NCI-H345 treated with DMSO at 0.1 percent for 48 hours (cell line): ENCODE data around the gene STXBP1.
"Not testable (repeated sequence)": the region's sequence is repeated elsewhere in the genome, so short reads cannot be mapped to it uniquely, and the experiment has no call there.

Experiments
- DNase-seq: peaks from one replicate; lab custom pipeline; 2025; ENCODE audit not compliant: unreplicated experiment; lab: John Stamatoyannopoulos, UW

STXBP1 gene

DNA sequence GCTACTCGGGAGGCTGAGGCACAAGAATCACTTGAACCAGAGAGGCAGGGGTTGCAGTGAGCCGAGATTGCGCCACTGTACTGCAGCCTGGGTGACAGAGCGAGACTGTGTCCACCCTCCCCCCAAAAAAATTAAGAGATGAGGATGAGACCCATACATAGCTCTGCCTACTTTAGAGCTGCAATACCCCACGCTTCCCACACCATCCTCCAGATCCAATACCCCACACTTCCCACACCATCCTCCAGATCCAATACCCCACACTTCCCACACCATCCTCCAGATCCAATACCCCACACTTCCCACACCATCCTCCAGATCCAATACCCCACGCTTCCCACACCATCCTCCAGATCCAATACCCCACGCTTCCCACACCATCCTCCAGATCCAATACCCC is 34.9 kb upstream of the STXBP1 start:
- DNase-seq: not testable (repeated sequence)

DNA sequence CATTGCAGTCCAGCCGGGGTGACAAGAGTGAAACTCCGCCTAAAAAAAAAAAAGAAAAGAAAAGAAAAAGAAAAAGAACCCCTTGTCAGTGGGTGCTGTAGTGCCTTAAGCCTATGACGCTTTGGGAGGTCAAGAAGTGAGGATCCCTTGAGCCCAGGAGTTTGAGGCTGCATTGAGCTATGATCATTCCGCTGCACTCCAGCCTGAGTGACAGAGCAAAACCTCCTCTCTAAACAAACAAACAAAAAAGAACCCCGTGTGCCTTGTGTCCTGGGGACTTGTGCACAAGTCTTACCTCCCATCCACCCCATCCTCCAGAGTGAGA is 33.5 kb upstream of the STXBP1 start:
- DNase-seq: no peak

DNA sequence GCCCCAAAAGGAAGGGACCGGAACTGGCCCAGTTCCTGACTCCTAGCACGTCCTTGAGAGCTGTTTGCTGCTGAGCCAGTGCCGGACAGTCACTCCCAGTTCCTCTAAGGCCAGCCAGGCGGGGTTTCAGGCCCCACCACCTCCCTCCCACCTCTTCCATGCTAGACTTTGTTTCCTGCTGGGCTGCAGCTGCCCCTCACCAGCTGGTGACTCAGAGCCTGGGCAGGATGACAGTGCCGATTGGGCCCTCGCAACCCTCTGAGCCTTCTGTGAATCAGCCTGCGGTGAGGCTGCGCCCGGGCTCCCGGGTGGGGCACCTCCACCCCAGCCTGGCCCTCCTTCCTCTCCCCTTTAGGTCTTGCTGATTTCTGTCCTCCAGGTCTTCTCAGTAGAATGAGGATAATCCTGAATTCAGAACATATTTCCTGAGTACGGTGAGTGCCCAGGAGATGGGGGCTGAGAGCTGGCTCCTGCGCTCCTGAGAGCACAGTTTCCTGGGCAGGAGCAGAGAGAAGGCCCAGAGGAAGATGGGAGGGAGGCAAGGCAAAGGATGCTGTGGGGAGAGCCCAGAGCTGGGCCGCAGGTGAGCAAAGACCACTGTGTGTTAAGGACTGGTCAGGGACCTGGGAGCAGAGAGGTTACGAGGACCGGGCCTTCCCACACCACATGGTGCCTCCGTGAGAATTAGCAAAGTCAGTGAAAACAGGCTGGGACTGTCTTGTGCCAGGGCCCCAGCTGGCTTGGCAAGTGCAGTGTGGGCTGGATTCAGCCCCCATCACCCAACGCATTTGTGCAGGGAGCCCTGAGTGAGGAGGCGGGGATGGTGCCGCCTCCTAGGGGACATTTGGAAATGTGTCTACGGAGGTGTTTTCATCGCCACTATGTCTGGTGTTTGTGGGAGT is 32.9 kb upstream of the STXBP1 start:
- peak; percentile 70 for DNase-seq

DNA sequence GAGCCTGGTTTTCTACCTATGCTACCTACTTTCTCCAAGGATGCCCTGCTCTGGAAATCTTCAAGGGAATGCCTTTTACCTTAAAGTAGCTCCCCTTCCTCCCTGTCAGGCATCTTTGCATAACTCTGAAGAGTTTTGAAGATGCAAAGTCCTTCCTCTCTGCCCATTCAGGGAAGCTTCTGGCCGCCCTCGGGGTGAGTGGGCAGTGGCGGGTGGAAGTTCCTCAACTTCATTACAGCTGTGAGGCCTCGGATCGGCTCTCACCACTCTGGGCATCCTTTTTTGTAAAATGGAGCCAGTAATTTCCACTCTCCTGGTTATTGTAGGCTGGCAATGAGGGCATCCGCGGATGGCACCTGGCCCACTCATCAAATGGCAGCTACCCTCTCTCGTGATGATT is 31.7 kb upstream of the STXBP1 start:
- no peak for DNase-seq

DNA sequence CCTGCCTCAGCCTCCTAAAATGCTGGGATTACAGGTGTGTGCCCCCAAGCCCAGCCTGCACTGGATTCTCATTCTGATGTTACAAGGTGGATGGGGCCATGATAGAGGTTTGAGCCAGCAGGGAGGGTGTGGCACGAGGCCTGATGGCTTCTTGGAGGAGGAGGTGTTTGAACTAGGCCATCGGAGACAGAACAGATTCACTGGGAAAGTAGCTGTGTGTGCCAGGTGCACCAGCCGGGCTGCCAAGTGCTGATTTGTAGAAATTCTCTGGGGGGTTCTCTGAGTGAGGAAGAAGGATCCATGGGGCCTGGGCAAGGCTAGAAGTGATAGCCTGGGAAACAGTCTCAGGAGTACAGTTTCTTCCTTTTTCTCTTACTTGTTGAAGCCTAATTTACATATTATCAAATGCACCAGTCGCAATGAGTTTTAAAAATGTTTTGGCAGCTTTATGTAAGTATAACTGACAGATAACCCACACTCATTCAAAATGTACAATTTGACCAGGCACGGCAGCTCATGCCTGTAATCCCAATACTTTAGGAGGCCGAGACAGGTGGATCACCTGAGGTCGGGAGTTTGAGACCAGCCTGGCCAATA is 31.1 kb upstream of the STXBP1 start:
- DNase-seq: no peak

DNA sequence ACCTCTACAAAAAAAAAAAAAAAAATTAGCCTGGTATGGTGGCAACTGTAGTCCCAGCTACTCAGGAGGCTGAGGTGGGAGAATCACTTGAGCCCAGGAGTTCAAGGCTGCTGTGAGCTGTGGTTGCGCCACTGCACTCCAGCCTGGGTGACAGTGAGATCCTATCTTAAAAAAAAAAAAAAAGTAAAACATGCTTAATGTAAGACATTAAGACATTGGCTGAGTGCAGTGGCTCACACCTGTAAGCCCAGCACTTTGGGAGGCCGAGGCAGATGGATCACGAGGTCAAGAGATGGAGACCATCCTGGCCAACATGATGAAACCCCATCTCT is 27.6 kb upstream of the STXBP1 start:
- DNase-seq: not testable (repeated sequence)

DNA sequence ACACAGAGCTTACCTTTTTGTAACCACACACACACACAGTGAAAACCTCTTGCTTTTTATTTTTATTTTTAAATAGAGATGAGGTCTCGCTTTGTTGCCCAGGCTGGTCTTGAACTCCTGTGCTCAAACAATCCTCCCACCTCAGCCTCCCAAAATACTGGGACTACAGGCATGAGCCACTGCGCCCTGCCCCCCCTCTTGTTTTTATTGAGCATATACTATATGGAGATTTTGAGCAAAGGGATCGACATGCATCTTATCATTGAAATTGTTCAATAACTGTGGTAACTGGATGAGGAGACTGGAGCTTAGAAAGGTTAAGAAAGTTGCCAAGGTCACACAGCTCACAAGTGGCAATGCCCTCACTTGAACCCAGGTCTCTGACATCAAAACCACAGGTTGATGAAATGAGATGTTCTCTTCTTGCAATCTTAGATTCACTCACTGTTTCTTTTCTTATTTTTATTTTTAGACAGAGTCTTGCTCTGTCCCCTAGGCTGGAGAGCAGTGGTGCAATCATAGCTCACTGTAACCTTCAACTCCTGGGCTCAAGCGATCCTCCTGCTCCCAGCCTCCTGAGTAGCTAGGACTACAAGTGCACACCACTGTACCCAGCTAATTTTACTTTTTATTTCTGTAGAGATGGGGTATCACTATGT is 26.8 kb upstream of the STXBP1 start:
- no peak for DNase-seq

DNA sequence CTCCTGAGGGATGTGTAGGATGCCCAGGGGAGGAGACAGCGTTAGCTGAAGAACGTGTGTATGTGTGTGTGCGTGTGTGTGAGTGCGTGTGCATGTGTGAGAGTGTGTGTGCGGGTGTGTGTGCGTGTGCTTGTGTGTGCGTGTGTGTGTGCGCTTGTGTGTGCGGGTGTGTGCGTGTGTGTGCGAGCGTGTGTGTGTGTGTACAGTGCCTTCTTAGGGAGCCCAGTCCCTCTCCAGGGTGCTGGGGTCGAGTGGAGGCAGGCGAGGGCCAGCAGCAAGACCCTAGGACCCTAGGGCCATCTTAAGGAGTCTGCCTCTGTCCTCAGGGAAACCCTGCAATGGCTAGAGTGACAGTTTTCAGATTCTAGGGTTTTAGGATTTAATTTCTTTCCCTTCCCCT is 26.0 kb upstream of the STXBP1 start:
- DNase-seq: no peak

DNA sequence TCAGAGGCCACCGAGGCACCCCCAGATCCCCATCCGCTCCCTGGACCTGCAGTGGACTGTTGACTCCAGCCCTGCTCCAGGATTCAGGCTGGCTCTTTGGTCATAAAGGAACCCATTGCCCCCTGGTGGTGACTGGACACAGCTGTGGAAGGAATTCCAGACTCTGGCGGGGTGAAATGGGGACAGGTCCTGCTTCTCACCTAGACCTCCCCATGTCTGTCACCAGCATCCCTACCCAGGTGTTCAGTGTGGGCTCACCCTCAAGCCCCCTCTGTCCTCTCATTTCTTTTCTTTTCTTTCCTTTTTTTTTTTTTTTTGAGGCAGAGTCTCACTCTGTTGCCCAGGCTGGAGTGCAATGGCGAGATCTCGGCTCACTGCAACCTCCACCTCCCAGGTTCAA is 25.5 kb upstream of the STXBP1 start:
- peak; percentile 59 for DNase-seq

DNA sequence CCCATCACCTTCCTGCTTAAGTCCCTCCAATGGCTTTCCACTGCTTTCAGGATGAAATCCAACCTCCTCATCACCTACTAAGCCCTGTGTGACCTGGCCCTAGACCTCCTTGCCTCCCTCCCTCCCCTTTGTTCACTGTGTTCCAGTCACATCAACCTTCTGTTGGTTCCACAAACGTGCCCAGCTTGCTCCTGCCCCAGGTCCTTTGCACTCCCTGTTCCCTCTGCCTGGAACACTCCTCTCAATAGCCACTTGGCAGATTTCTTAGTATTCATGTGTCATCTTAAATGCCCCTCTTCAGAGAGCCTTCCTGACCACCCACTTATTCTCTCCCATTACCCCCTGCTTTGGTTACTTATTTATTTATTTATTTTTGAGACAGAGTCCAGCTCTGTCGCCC is 24.1 kb upstream of the STXBP1 start:
- no peak for DNase-seq

DNA sequence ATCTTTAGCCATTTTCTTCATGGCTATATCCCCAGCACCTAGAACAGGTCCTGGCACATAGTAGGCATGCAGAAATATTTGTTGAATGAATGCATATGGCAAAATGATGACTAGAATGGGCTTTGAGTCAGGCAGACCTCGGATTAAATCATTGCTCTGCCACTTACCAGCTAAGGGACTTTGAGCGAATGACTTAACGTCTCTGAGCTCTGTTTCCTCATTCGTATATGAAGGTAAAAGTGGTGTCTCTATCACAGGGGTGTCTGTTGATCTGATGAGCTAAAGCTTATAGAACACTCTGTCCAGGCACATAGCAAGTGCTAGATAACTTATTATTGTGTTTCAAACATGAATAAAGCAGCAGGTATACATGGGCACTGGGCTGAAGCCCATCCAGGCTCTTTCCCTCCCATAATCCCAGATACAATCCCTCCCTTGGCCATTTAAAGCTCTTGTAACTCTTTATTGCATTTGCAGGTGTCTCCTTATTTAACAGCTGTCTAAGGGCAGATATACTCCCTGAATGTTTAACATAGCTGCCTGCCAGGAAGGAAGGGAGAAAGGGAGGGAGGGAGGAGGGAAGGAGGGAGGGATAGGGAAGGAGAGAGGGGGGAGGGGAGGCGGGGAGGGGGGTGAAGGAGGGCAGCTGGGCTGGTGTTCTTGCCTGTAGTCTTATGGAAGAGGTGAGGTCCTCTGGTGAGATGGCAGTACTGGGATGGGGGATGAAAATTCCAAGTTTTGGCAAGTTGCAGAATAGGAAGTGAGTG is 23.2 kb upstream of the STXBP1 start:
- DNase-seq: no peak

DNA sequence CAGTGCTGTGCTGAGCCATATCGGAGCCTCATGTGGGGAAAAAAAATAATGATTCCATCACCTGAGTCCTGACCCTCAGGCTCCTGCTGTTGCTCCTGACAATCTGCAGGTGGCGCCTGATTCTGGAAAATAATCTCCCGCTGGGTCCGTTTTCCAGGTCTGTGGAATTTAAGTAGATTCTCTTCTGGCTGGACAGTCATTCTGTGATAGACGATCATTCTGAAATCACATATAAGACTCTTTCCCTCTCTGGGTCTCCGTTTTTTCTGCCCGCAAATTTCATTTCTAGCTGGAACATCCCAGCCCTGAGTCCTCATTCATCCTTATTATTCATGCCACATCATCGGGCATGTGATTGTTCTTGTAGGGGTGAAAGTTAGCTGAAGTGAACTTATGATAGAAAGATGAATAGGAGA is 22.1 kb upstream of the STXBP1 start:
- DNase-seq: peak; percentile 41

DNA sequence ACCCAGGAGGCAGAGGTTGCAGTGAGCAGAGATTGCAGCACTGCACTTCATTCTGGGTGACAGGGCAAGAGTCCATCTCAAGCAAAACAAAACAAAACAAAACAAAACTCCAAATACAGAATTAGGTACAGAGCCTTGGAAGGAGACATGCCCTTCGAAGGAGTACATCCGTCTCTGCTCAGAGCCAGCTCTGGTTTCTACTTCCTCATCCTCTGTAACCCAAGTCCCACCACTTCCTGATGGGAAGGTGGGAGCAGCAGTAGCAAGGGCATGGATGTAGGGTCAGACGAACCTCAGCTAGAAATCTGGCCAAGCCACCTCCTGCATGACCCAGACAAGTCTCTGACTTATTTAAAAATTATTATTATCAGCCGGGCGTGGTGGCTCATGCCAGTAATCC is 16.5 kb upstream of the STXBP1 start:
- DNase-seq: no peak

DNA sequence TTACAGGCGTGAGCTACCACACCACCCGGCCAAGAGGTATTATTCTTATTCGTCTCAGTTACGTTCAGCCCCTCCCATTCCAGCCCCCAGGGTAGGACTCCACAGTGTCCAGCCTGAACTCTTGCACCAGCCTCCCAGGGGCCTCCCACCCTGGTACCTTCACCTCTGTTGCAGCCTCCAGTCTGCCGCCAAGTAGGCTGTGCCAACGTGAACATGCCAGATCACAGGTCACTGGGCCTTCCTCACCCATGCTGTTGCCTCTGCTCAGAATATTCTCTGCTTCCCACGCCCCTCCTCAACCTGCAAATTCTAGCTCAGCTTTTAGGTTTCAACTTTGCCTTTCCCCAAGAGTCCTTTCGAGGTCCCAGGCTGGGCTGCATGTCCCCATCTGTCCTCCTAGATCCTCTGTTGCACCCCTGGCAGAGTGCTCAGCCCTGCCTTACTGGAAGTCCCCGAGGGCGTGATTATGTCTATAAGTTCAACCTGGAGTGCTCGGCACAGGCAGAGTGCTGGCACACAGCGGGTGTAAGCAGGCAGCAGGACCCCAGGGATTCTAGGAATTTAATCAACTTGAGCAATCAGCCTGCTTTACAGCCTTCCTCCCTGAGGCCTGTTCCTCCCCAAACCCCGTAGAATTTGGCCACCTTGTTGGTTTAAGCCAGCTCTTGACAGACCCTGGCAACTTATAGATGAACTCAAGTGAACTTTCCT is 13.1 kb upstream of the STXBP1 start:
- DNase-seq: no peak

DNA sequence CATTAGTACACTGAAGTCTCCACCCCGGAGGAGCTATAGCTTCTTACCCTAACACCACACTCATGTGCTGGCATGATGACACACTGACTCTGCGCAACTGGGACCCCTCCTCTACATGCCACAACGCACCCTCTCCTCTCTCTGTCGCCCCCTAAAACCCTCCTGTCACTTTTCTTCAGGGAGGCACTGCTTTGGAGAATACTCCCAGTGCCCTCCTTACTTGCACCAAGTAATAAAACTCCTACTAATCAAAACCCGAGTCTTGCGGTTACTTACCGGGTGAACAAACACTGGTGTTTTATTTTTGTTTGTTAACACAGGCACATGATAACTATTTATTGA is 12.6 kb upstream of the STXBP1 start:
- DNase-seq: no peak

DNA sequence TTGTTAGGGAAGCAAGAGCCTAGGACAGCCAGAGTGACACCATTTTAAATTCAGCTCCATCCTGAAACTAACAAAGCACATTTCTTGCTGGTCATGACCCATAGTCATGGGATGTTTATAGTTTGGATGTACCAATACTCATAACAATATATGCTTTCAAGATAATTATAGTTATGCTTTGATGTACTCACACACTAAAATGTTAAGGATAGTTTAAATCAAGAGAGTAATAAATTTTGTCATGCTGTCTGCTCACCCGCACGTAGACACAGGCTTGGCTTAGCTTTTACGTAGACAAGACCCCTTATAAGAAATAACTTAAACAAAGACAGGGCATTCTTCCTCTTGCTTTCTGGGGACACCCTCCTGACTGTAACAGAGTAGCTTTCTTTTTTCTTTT is 8.9 kb upstream of the STXBP1 start:
- no peak for DNase-seq

DNA sequence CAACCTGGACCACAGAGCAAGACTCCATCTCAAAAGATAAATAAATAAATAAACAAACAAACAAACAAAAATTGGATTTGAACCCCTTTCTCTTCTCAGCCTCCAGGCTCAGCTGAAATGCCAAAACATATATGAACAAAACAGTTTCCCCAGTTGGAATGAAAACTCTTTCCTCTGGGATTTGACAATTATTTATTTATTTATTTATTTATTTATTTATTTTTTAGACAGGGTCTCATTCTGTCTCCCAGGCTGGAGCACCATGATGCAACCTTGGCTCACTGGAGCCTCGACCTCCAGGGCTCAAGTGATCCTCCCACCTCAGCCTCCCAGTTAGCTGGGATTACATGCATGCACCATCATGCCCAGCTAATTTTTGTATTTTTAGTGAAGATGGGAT is 6.0 kb upstream of the STXBP1 start:
- no peak for DNase-seq

DNA sequence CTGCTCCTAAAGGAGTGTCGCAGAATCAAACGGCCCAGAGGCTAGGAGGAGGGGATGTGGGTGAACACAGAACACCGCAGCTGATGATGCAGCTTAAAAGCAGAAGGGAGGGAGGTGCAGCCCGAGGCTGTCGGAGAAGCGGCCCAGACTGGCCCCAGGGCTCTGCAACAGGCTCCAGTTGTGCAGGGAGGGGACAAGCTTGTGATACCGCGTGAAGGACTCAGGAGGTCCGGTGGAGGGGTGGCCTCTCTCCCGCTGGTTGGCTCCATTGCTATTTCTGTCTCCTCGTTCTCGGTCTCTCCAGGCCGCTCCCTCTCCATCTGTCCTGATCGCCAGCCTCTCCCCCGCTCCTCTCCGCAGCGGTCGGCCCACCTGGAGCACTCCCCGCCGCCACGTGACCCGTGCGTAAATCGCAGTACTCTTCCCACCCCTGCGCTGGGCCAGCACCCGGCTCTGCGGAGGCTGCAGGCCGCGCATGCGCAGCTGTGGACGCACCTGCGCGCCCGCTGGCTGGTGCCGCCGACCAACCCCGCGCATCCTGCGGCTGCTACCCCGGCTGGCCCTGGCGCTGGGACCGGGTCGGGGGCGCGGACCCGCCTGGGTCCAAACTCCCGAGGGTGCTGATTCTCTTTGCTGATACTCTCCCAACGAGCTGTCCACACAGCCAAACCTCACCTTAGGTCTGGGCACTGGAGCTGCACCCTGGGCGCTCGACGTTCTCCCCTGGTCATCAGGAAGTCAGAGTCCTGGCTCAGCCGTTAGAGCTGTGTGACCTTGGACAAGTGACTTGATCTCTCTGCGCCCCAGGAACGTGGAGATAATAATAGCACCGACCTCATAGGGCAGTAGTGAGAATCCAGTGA is 3.7 kb upstream of the STXBP1 start:
- peak; percentile 95 for DNase-seq

DNA sequence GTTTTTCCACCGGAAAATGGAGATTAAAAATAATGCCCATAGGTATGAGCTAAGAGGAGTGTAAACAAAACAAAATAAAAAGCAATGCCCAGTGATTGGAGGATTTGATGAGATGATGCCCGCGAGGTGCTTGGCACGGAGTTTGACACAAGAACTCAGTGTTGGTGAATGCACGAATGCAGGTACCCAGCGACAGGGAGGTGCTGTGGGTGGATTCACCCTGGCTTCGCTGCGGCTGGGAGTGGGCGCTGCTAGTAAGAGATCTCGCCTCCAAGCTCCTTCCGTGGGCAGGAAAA is 526 bp upstream of the STXBP1 start:
- DNase-seq: no peak

DNA sequence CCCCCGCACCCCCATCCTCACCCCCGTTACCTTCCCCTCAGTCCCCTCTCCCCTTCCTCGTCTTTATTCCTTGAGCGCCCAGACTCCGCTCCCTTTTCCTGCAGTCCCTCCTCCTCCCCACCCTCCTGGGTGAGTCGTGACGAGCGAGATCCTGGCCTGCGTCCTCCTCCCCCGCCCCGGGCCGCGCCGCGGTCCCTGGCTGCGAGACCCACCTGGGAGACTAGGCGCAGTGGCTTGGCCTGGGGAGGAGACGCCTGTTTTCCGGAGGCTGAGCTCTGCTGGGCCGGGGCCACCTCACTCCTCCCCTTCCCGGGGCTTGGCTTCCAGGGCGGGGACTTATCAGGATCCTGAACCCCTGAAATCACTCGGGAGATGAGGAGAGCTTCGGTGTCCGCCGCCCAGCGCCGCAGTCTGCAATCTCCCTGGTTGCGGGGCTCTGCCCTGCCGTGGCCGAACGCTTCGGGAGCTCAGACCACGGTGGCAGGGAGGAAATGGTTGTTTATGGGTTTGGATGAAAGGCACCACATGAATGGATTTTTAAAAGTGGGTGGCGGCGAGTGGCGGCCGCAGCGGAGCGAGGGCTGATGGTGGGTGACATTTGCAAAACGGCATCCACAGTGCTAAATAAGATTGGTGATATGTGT is 984 bp downstream of the STXBP1 start:
- no peak for DNase-seq
